GM12801 (cell line): Measurements from ENCODE around the gene KCNAB3.

Source experiments
- CTCF ChIP-seq: IDR thresholded peaks from one replicate; pipeline ENCODE4 v1.5.1; 2011; ENCODE audit warnings: control low read depth; ENCODE audit not compliant: insufficient read length; ENCODE audit errors: extremely low read depth

KCNAB3 gene

DNA sequence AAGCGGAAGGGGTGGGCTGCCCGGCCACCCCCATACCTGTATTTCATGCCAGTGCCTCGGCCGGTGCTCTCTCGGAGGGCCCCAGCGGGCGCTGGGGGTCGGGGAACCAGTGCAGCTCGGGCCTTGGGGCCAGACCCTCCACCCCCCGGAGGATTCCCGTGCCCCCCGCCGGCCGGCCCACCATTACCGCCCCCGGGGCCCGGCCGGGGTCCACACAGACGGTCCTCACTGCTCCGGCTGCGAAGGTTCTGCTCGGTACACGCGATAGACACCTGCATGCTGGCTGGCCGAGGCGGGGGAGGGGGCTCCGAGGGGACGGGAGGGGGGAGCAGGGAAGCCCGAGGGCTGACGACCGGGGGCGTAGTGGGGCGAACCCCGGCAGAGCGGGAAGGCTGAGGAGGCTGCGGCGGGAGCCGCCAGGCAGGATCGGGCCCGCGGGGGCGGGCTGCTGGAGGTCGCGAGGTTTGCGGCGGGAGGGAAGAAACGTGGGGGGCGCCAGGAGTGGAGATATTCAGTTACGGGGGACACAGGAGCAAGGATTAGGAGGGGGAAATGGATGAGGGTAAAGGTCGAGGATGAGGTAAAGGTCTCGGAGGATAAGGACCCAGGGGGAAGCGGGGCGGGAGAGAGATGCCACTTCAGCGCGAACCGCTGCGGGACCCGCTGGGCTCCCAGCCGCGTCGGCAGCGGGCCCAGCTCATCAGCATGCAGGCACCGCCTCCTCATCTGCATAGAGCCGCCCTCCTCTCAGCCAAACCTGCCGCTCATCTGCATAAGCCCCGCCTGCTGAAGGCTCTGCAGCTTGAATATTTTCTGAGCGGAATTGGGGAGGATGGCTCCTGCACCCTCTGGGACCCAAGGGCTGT lies at the start of gene KCNAB3:
Gene KCNAB3 (minus strand): TSS at position 699 of the 866 bp plus-strand sequence. CDS start 421 bp downstream, at position 278.
- TF ChIP-seq CTCF: no peak

- TF ChIP-seq CTCF: no peak
Measured at GRCh38 chr17:7977805-7978204, 48.1 kb upstream of the KCNAB3 start.

DNA sequence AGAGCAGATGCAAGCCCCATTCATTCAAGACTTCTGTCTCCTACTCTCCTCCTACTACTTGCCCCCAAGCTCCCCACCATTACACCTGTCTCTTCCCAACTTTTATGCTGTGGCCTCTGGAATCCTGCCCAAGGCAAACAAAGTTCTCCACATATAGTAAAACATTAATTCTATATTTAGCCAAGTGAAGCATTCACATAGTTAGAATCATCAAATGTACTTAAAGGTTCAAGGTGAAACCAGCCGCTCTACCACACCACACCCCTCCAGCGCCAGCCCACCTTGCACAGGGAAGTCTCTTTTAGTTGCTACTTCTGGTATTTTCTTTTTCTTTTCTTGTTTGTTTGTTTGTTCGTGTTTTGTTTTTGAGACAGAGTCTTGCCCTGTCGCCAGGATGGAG lies 47.4 kb upstream of the KCNAB3 start:
- TF ChIP-seq CTCF: no peak

DNA sequence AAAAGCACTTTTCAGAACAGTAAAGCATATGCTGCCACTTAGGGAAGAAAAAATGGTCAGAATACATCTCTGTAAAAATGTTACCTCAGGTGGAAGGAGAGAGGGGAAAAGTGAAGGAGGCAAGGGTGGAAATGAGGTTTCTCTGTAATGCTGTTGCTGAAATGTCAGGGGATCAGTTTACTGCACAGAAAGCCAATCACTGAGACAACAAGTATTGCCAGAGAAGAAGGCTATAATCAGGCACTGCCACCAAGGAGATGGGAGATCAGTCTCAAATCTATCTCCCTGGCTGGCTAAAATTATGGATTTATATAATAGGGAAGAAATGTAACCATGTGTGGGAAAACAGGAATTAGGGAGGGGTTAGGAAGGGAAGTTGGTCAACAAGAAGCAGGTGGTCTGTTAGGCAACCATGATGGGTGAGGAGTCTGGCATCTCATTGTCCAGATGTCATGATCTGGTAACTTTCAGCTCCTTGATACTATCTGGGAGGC lies 45.0 kb upstream of the KCNAB3 start:
- TF ChIP-seq CTCF: no peak

GRCh38 chr17:7972131-7972785 lies 42.6 kb upstream of the KCNAB3 start:
- no peak for TF ChIP-seq CTCF

- TF ChIP-seq CTCF: no peak
Measured at GRCh38 chr17:7971651-7972050, 42.0 kb upstream of the KCNAB3 start.

DNA sequence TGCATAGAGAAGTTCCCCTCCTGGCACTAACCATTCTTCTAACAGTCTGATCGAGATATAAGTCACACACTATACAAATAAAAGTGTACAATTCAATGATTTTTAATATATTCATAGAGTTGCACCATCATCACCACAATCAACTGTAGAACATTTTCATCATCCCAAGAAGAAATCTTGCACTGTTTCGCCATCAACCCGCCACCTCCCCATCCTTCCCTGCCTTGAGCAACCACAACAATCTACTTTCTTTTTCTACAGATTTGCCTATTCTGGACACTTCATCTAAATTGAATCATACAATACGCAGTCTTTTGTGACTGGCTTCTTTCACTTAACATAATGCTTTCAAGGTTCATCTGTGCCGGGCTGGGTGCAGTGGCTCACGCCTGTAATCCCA lies 39.8 kb upstream of the KCNAB3 start:
- TF ChIP-seq CTCF: no peak
